GM13976 (cell line): ENCODE measurements around the gene SCN9A.

Source experiments
- DNase-seq: peaks from one replicate; pipeline ENCODE4 v3.0.0; 2012; ENCODE audit warnings: low spot score
- in situ Hi-C: fragments of 300-500 bp; cut with MboI; formaldehyde crosslinking; loops from one replicate; pipeline ENCODE4 v1.12.0; 2022; ENCODE audit warnings: low sequenced_read_pairs, mixed read lengths, inconsistent platforms; ENCODE audit not compliant: unreplicated experiment
- TF ChIP-seq, protein P1 (sequence below): IDR thresholded peaks from 2 replicates; pipeline ENCODE4 v1.5.1; 2012; ENCODE audit warnings: borderline replicate concordance, mild to moderate bottlenecking; ENCODE audit not compliant: insufficient read depth; ENCODE audit errors: extremely low read depth, missing control alignments, control extremely low read depth

SCN9A gene

DNA sequence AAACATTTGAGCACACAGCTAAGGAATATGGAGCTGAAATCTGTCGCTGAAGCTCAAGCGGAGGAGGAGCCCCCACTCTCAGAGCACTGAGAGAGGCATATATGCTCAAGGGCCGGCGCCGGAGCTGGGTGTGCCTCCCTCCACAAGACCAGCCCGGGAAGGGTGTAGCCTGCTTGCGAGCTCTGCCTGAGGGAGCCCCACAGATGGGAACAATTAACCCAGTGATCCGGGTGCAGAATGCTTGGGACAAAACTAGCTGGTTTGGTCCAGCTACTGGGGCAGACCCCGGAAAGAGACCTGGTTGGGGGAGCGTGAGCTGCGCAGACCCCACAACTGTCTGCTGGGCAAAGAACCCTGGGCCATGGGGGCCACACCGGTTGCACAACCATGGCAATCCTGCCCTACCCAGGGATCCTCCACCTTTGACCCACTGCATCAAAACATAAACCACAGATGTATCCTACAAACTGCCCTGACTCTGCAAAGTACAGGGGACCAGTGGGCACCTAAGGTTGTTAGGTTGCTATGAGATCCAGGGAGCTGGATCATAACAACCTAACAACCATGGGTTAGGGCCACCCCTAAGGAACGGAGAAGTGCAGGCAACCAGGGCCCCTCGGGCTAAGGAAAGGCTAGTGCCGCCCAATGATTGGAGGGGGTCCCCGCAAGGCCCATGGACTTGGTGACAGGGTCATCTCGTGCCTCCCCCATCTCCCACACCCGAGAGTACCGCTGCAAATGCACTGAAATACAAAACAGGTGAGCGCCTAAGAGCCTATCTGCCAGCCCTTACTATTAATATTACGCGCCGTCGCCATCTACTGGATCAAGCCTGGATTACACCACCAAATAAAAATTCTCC lies 194.6 kb downstream of the SCN9A start:
- DNase-seq = peak; percentile 55
- TF ChIP-seq, protein P1, sequence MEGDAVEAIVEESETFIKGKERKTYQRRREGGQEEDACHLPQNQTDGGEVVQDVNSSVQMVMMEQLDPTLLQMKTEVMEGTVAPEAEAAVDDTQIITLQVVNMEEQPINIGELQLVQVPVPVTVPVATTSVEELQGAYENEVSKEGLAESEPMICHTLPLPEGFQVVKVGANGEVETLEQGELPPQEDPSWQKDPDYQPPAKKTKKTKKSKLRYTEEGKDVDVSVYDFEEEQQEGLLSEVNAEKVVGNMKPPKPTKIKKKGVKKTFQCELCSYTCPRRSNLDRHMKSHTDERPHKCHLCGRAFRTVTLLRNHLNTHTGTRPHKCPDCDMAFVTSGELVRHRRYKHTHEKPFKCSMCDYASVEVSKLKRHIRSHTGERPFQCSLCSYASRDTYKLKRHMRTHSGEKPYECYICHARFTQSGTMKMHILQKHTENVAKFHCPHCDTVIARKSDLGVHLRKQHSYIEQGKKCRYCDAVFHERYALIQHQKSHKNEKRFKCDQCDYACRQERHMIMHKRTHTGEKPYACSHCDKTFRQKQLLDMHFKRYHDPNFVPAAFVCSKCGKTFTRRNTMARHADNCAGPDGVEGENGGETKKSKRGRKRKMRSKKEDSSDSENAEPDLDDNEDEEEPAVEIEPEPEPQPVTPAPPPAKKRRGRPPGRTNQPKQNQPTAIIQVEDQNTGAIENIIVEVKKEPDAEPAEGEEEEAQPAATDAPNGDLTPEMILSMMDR = peak; percentile 60
- in situ Hi-C loops = no loop called here

DNA sequence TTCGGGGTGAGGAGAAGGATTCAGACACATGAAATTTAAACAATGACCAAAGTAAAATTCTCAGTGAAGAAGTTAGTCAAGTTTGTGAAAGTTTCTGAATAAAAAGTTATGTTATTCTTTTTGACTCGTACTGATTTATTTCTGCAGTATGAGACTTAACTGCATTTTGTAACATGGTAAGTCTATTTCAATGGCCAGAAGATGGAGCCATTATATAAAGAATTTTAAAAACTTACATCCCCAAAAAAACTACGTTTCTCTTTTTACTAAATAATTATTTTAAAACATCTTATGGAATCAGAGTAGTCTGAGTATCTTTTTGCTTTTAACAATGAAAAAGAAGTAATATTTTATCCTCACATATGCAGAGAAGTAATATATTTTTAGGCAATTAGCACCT lies 196.5 kb downstream of the SCN9A start:
- TF ChIP-seq, protein P1 = no peak
- in situ Hi-C loops = no loop called here

DNA sequence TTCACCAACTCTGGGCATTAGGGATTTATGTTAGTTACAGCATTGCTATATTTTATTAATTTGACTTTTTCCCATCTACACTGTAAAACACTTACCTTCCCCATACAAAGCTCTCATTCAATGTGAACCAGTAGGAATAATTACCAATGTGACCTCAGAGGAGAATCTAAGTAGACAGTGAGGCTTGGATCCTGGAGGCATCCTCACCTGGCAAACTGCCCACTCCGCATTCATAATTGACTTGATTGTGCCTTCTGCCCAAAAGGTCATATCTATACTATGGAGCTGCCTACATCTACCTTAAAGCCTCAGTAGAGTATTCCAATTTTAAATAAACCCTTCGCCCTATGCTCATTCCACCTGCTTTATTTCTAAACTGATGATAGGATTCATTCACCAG lies 202.5 kb downstream of the SCN9A start:
- DNase-seq = no peak
- in situ Hi-C loops = no loop called here
- TF ChIP-seq, protein P1 = no peak

More for the DNA sequence above, 196.5 kb downstream of the SCN9A start:
- DNase-seq = no peak

DNA sequence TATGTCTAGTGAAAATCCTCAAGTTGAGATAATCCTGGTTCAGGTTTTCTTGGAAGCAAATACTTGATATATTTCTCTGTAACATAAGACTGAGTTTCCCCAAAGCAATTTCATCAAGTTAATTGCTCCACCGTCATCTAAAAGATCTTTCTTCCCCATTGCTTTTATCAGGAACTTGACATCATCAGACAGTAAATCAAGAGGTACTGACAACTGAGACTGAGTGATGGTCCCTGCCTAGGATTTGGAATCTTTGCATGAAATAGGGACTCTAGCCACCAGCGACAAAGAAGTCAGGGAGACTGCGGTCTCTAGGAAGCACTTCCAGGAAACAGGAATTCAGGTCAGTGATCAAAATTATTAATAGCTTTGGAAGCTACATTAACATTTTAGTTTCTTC lies 204.5 kb downstream of the SCN9A start:
- DNase-seq = no peak
- TF ChIP-seq, protein P1 = no peak
- in situ Hi-C loops = no loop called here

DNA sequence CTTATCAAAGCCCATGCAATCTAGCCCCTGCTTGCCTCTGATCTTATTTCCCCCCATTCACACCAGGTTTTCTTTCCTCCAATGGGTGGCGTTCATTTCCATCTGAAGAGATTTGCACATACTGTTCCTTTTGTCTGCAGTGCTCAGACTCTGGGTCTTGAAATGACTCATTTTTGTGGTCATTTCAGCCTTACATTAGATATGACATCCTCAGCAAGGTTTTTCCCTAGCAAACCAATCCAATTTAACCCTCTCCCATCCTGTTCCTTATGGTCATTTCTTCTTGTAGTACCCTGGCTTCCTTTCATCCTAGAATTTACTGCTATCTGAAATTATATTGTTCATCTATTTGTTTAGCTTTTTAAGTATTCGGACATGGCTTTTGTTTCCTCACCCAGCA lies 205.4 kb downstream of the SCN9A start:
- no peak for DNase-seq
- in situ Hi-C loops = no loop called here
- TF ChIP-seq, protein P1 = no peak

DNA sequence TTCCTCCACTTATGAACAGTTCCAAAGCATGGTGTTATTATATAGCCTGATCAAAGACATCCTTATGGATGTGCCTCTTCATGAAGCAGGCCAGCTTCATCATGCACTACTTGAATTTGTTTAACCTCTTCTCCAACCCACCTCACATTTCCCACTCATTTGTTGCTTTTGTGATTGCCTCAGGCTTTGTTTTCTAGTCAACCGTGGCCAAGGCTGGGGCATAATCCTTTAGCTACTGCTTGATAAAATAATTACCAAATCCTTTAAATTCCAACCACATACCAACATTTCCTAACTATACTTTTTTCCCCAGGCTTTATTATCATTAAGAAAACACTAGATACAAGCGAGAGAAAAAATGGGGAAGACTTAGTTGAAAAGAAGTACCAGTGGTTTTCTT lies 208.3 kb downstream of the SCN9A start:
- in situ Hi-C loops = no loop called here
- TF ChIP-seq, protein P1 = no peak
- DNase-seq = no peak

DNA sequence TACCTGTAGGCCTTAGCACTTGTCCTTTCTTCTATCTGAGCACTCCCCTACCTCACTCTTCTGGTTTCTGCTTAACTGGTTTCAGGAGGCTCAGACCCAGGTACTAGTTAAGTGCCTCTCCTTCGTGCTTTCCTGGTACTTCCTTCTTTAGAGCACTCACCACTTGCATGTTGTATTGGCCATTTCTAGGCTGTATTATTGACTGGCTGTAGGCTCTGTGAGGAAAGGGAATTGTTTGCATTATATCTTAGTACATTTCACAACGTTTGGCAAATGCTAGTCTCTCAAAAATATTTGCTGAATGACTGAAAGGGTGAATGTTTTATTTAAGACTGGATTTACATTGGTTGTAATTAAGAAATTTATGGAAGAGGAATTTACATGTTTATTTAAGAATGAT lies 212.0 kb downstream of the SCN9A start:
- TF ChIP-seq, protein P1 = no peak
- in situ Hi-C loops = no loop called here

More for the DNA sequence above, 212.0 kb downstream of the SCN9A start:
- DNase-seq = no peak
